Stimulated activated CD4-positive, alpha-beta T cell treated with anti-CD3 and anti-CD28 coated beads, Interleukin-15, amount 100 ng/mL, for 1 hour (primary cell): ENCODE results near the gene ACOX1.

Source experiments
- DNase-seq, 2 donors: peaks; one replicate each; pipeline ENCODE4 v3.0.0-alpha.2; 2020; ENCODE audit warnings: low read depth in 1 of 2, low spot score in 1 of 2

ACOX1 gene

DNA sequence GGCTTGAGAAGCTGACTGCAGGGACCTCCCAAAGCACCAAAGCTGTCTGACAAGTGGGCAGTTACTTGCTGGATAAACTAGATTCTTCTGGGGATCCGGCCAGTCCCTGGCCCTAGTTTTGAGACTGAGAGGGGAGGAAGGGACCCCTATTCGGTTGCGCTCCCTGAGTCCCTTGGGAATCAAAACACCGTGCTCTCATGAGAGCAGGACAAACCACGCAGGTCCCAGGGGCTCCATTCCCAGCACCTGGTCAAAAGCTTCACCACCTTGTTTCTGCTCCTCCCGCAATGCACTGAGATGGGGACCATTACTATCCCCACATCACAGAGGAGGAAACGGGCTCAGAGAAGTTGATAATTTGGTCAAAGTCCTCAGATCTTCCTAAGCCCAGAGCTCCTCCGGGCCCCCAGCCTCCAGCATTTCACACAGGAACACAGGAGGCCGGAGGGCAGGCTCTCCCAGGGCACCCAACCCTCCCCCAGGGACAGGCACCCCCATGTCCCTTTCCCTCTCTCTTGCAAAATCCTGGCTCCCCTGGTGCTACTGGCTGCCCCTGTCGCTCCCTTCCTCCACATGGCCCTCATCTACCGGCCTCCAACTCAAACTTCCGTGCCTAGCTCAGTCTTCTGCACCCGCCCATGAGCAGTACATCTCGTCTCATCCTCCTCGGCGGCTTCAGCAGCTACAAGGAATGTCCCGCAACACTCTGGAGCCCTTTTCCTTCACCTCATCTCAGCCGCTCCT lies 85.5 kb downstream of the ACOX1 start:
- no peak for DNase-seq

DNA sequence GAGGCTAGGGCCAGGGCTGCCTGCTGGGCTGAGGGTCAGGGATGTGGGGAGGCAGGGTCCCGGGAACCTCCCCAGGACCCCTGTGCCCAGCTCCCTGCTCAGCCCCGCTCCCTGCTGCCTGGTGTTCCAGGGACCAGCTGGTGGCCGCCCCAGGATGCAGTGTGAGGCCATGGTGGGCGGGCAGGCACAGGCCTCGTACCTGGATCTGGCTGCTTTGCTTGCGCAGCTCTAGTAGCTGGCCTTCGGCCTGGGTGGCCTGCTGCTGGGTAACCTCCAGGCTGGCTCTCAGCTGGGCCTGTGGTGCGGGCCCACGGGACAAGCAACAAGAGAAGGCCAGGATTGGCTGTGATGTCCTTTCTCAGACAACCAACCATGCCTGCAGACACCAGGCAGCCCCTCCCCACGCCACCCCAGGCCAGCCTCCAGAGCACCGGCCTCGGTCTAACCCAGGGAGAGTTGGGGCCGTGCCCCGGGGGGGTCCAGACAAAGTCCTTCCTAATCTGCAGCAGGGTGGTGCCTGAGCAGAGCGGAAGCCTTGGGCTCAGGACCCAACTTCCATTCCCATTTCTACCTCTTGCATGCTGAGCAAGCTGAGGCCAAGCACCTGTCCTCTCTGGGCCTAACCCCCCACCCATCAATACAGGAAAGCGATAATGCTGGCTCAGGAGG lies 86.3 kb downstream of the ACOX1 start:
- no peak for DNase-seq

GRCh38 chr17:75891605-75892555 lies 87.1 kb downstream of the ACOX1 start:
- no peak for DNase-seq
